HG03135 (cell line): ENCODE data around the gene INSL6.
"Not testable (repeated sequence)": the region's sequence is repeated elsewhere in the genome, so short reads cannot be mapped to it uniquely, and the experiment has no call there.

ENCODE experiments used
- ATAC-seq: cut with Tn5 transposase; IDR thresholded peaks from one replicate; pipeline ENCODE4 v1.9.1; 2021; ENCODE audit warnings: mild to moderate bottlenecking, moderate library complexity; ENCODE audit not compliant: unreplicated experiment

Gene INSL6

GRCh38 chr9:5185220-5185840, at the start of gene INSL6:
TSS of gene INSL6 (minus strand) at chr9:5185639. CDS start at chr9:5185602, 37 bp downstream.
- ATAC-seq, result no peak

GRCh38 chr9:5231212-5231611, 45.8 kb upstream of the INSL6 start, which contains the start of gene INSL4:
TSS of gene INSL4 (plus strand) at chr9:5231419. CDS start at chr9:5231524, 105 bp downstream.
- no peak for ATAC-seq

GRCh38 chr9:5230554-5230953, 45.1 kb upstream of the INSL6 start:
- ATAC-seq, result no peak

- no peak for ATAC-seq
These were observed 19.6 kb upstream of the INSL6 start for GRCh38 chr9:5205071-5205470.

GRCh38 chr9:5195463-5195862, 10.0 kb upstream of the INSL6 start:
- ATAC-seq, result no peak

- ATAC-seq, result no peak
These were observed 7.9 kb upstream of the INSL6 start for GRCh38 chr9:5193345-5193744.

- ATAC-seq, result no peak
These were observed 6.5 kb upstream of the INSL6 start for GRCh38 chr9:5191985-5192384.

GRCh38 chr9:5188060-5188984, 2.9 kb upstream of the INSL6 start:
- no peak for ATAC-seq

- no peak for ATAC-seq
These were observed 1.2 kb upstream of the INSL6 start for GRCh38 chr9:5186416-5187169.

GRCh38 chr9:5184776-5185175, 663 bp downstream of the INSL6 start:
- ATAC-seq, result no peak

GRCh38 chr9:5180631-5181030, 4.8 kb downstream of the INSL6 start:
- not testable (repeated sequence) for ATAC-seq

- ATAC-seq, result no peak
These were observed 7.2 kb downstream of the INSL6 start for GRCh38 chr9:5178126-5178805.

GRCh38 chr9:5146241-5146640, 39.2 kb downstream of the INSL6 start:
- ATAC-seq, result no peak

GRCh38 chr9:5144217-5144616, 41.2 kb downstream of the INSL6 start:
- no peak for ATAC-seq

- ATAC-seq, result no peak
These were observed 45.3 kb downstream of the INSL6 start for GRCh38 chr9:5140151-5140550.

GRCh38 chr9:5122516-5122915, 62.9 kb downstream of the INSL6 start:
- no peak for ATAC-seq

- ATAC-seq, result no peak
These were observed 63.3 kb downstream of the INSL6 start for GRCh38 chr9:5122116-5122515.

GRCh38 chr9:5113994-5114748, 71.3 kb downstream of the INSL6 start:
- no peak for ATAC-seq
